ENCODE results near the gene ANLN. TPM values are rescaled to one million over a fixed set of nuclear protein-coding genes. Genes with fewer than 3 reads are reported as not detected.

ANLN gene
- total RNA-seq, 1 experiment from 2014 or later: 78.9 TPM

DNA sequence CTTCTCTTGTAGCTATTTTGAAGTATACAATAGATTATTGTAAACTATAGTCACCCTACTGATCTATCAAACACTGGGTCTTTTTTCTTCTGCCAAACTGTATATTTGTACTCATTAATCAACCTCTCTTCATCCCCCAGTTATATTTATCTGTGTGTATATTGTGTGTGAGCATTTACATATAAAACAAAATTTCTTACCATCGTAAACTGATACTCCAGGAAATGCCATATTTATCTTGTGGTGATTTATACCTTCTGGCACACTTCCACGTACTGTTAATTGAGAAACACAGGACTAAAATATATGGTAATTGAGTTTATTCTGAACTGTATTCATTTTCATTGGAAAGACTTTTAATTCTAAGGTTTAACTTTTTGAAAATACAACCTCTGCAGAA lies 18.9 kb downstream of the ANLN start:
- TF ChIP-seq, protein P1, sequence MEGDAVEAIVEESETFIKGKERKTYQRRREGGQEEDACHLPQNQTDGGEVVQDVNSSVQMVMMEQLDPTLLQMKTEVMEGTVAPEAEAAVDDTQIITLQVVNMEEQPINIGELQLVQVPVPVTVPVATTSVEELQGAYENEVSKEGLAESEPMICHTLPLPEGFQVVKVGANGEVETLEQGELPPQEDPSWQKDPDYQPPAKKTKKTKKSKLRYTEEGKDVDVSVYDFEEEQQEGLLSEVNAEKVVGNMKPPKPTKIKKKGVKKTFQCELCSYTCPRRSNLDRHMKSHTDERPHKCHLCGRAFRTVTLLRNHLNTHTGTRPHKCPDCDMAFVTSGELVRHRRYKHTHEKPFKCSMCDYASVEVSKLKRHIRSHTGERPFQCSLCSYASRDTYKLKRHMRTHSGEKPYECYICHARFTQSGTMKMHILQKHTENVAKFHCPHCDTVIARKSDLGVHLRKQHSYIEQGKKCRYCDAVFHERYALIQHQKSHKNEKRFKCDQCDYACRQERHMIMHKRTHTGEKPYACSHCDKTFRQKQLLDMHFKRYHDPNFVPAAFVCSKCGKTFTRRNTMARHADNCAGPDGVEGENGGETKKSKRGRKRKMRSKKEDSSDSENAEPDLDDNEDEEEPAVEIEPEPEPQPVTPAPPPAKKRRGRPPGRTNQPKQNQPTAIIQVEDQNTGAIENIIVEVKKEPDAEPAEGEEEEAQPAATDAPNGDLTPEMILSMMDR (conservative IDR thresholded peaks at IDR 0.05): no peak
- DNase-seq: no peak
- no peak overlapping the region for H3T11ph ChIP-seq (ENCODE audit: low read length)
- H2AFZ ChIP-seq (ENCODE audit: low read length): no peak overlapping the region
- no peak overlapping the region for H2BK12ac ChIP-seq (ENCODE audit: insufficient read length, low read depth, low read length)
- Mint-ChIP-seq H3K4me1 (peaks cover 11 to 12% of the 10 kb centered on the region in 2 experiments), H3K36me3 (ENCODE audit: insufficient read depth in 1 of 3, low read depth in 3 of 3) (peaks cover 16 to 35% (median 31%) of the 10 kb centered on the region in 3 experiments; a peak in 6 of 7 replicates), H3K9me3 (no peaks in the 10 kb centered on the region), H3K4me3 (no peak overlapping the region), H3K27ac (no peak overlapping the region), H3K27me3 (ENCODE audit: low read depth) (no peaks in the 10 kb centered on the region)
- no peak overlapping the region for H4K5ac ChIP-seq (ENCODE audit: insufficient read length, low read depth, low read length)
- H3K18ac ChIP-seq (ENCODE audit: insufficient read length, low read depth, low read length): no peak overlapping the region
- H2BK120ac ChIP-seq (ENCODE audit: low read depth, low read length, poor library complexity, severe bottlenecking): no peak overlapping the region
- H3K14ac ChIP-seq (ENCODE audit: insufficient read depth, low read length): no peak overlapping the region
- H2BK5ac ChIP-seq (ENCODE audit: insufficient read length, low read length): no peak overlapping the region
- no peaks in the 10 kb centered on the region for H3K79me2 ChIP-seq (ENCODE audit: insufficient read depth, low read length)
- no peaks in the 10 kb centered on the region for H3K4me1 ChIP-seq (ENCODE audit: insufficient read depth, low read length)
- H2BK20ac ChIP-seq (ENCODE audit: low read depth, low read length, poor library complexity, severe bottlenecking): no peak overlapping the region
- no peak overlapping the region for H3K56ac ChIP-seq (ENCODE audit: insufficient read length, low read depth, low read length)
- H3K4ac ChIP-seq (ENCODE audit: low read depth, low read length): no peak overlapping the region
- no peak overlapping the region for H2AK5ac ChIP-seq (ENCODE audit: insufficient read length, low read length)
- no peak overlapping the region for H3K4me2 ChIP-seq (ENCODE audit: insufficient read depth, insufficient read length, low read length)
- no peaks in the 10 kb centered on the region for H3K27me3 ChIP-seq (ENCODE audit: insufficient read depth, low read length)
- H3K9ac ChIP-seq (ENCODE audit: extremely low read depth, insufficient read length, low read length): no peak overlapping the region
- no peaks in the 10 kb centered on the region for H3K79me1 ChIP-seq (ENCODE audit: insufficient read depth, low read depth, low read length, poor library complexity, severe bottlenecking)
- no peak overlapping the region for H3K23ac ChIP-seq (ENCODE audit: insufficient read length, low read depth, low read length)
- H3K9me3 ChIP-seq (ENCODE audit: control insufficient read depth, low read depth, low read length): no peaks in the 10 kb centered on the region
- no peaks in the 10 kb centered on the region for H4K20me1 ChIP-seq (ENCODE audit: control insufficient read depth, insufficient read depth, insufficient read length)
- H3K27ac ChIP-seq (ENCODE audit: insufficient read length, low read depth, low read length): no peak overlapping the region
- H4K91ac ChIP-seq (ENCODE audit: insufficient read length, low read depth, low read length): no peak overlapping the region
- H3K23me2 ChIP-seq (ENCODE audit: insufficient read length, low read depth, low read length, poor library complexity, severe bottlenecking): no peaks in the 10 kb centered on the region
- H2BK15ac ChIP-seq (ENCODE audit: low read depth, low read length): no peak overlapping the region
- no CpG with 5 or more reads among the region's 2 CpGs for WGBS (ENCODE audit: extremely low coverage, insufficient read length, low lambda C conversion rate)
- no peak overlapping the region for H4K8ac ChIP-seq (replicated peaks; ENCODE audit: insufficient read length, low read depth, low read length)

Measured in H9 (cell line).